Osteoblast (primary cell): ENCODE measurements around the gene N4BP3. TPM values are rescaled to one million over a fixed set of nuclear protein-coding genes. Genes with fewer than 3 reads are reported as not detected.
"Not testable (repeated sequence)": the region's sequence is repeated elsewhere in the genome, so short reads cannot be mapped to it uniquely, and the experiment has no call there.

Experiments
- DNase-seq: peaks from one replicate; pipeline ENCODE4 v3.0.0; 2011; ENCODE audit warnings: low spot score, mixed read lengths; ENCODE audit not compliant: insufficient read length; ENCODE audit errors: missing footprints
- H2AFZ ChIP-seq: 2 replicates; pipeline ENCODE4 v1.6.0; 2011; ENCODE audit warnings: mild to moderate bottlenecking, low read length
- H3K27ac ChIP-seq: 2 replicates; pipeline ENCODE4 v1.5.1; 2011; ENCODE audit warnings: mild to moderate bottlenecking, low read depth, low read length, moderate library complexity
- H3K27me3 ChIP-seq: 2 replicates; pipeline ENCODE4 v1.6.0; 2012; ENCODE audit warnings: mild to moderate bottlenecking, control low read depth, inconsistent platforms, low read length, moderate library complexity; ENCODE audit not compliant: insufficient read depth
- H3K36me3 ChIP-seq: 2 replicates; pipeline ENCODE4 v1.5.1; 2011; ENCODE audit warnings: mild to moderate bottlenecking, low read length, control low read depth, moderate library complexity; ENCODE audit not compliant: insufficient read depth
- H3K4me1 ChIP-seq: 2 replicates; pipeline ENCODE4 v1.5.1; 2011; ENCODE audit warnings: mild to moderate bottlenecking, low read length, control low read depth, moderate library complexity; ENCODE audit not compliant: insufficient read depth
- H3K4me2 ChIP-seq: 2 replicates; pipeline ENCODE4 v1.6.0; 2011; ENCODE audit warnings: mild to moderate bottlenecking, low read length; ENCODE audit not compliant: insufficient read depth
- H3K4me3 ChIP-seq: fragments of 200-600 bp; sonication (generic); 3 replicates; pipeline ENCODE4 v1.5.1; 2012; ENCODE audit warnings: mild to moderate bottlenecking, low read length, inconsistent platforms; ENCODE audit not compliant: insufficient read depth
- H3K79me2 ChIP-seq: 2 replicates; pipeline ENCODE4 v1.6.0; 2012; ENCODE audit warnings: mild to moderate bottlenecking, low read length, control low read depth, inconsistent platforms; ENCODE audit not compliant: insufficient read depth
- H3K9me3 ChIP-seq: 2 replicates; pipeline ENCODE4 v1.5.1; 2011; ENCODE audit warnings: low read depth, low read length, control low read depth
- H4K20me1 ChIP-seq: 2 replicates; pipeline ENCODE4 v1.6.0; 2012; ENCODE audit warnings: mild to moderate bottlenecking, low read length, control low read depth; ENCODE audit not compliant: insufficient read depth
- total RNA-seq: library from RNA; depleted of rRNA; stranded (reverse); fragments of >200 nt; gene quantifications from 2 replicates; pipeline ENCODE4 v1.2.3, GENCODE V29; 2012
- TF ChIP-seq, protein P1 (sequence below): IDR thresholded peaks from 2 replicates; pipeline ENCODE4 v1.5.1; 2011; ENCODE audit warnings: mild to moderate bottlenecking, low read depth, low read length, moderate library complexity; ENCODE audit errors: extremely low read depth

The N4BP3 gene
- total RNA-seq, 1 donor: under 0.01 TPM

DNA sequence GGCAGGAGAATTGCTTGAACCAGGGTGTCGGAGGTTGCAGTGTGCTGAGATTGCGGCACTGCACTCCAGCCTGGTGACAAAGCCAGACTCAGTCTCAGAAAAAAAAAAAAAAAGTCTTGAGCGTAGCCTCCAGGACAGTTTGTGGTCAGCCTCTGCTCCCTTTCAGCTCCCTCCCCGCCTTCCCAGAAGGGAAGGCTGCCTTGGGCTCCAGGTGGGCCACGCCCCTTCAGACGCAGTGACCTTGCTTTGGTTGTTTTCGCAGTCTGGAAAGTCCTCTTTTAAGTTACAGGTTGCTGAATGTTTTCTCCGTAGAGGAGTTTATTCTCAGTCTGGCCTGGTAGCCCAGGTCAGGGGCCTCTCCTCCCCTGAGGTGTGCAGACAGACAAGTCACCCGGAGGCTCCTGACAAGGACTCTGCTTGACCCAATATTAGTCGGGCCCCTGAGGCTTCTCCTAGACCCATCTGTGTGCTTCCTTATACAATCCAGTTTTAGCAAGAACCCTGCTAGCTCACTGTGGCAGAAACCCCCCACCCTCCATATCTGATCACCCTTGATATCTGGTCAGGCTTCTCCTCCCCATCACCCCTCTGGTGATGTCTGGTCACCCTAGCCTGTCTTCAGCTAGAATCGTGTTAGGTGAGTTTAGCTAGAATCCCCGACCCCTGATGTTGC lies 31.6 kb upstream of the N4BP3 start:
- Histone ChIP-seq H3K27ac (no peak overlapping the region), H3K36me3 (no peaks in the 10 kb centered on the region), H3K4me3 (no peak overlapping the region), H3K79me2 (no peaks in the 10 kb centered on the region), H2AFZ (no peak overlapping the region), H3K27me3 (peaks cover 35% of the 10 kb centered on the region), H3K4me2 (no peak overlapping the region), H4K20me1 (no peaks in the 10 kb centered on the region), H3K9me3 (no peaks in the 10 kb centered on the region), H3K4me1 (peaks cover 13% of the 10 kb centered on the region)
- DNase-seq: no peak
- TF ChIP-seq, protein P1, sequence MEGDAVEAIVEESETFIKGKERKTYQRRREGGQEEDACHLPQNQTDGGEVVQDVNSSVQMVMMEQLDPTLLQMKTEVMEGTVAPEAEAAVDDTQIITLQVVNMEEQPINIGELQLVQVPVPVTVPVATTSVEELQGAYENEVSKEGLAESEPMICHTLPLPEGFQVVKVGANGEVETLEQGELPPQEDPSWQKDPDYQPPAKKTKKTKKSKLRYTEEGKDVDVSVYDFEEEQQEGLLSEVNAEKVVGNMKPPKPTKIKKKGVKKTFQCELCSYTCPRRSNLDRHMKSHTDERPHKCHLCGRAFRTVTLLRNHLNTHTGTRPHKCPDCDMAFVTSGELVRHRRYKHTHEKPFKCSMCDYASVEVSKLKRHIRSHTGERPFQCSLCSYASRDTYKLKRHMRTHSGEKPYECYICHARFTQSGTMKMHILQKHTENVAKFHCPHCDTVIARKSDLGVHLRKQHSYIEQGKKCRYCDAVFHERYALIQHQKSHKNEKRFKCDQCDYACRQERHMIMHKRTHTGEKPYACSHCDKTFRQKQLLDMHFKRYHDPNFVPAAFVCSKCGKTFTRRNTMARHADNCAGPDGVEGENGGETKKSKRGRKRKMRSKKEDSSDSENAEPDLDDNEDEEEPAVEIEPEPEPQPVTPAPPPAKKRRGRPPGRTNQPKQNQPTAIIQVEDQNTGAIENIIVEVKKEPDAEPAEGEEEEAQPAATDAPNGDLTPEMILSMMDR: no peak

DNA sequence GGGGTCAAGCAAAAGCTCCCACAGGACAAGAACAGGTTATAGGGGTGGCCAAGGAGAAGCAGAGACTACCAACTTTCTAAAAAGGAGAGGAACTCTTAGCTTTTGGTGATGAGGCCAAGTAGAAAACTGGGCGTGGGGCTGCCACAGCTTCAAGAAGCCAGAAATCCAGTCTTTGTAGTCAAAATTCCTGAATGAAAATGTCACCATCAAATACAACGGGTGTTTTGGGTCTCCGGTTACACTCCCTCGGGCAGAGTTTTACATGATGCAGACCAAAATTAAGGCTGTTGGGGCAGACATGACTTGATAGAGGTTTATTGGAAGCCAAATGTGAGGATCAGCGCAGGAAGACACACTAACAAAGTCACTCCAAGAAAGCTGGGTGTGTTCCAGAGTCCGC lies 29.4 kb upstream of the N4BP3 start:
- H3K4me2 ChIP-seq: no peak overlapping the region
- no peaks in the 10 kb centered on the region for H3K9me3 ChIP-seq
- no peaks in the 10 kb centered on the region for H3K79me2 ChIP-seq
- TF ChIP-seq, protein P1: no peak
- H3K27ac ChIP-seq: no peak overlapping the region
- no peak for DNase-seq
- H3K27me3 ChIP-seq: peaks cover 35% of the 10 kb centered on the region
- H3K4me1 ChIP-seq: no peaks in the 10 kb centered on the region
- H2AFZ ChIP-seq: no peak overlapping the region
- no peaks in the 10 kb centered on the region for H4K20me1 ChIP-seq
- no peak overlapping the region for H3K4me3 ChIP-seq
- H3K36me3 ChIP-seq: no peaks in the 10 kb centered on the region

- Histone ChIP-seq H2AFZ (no peak overlapping the region), H4K20me1 (no peaks in the 10 kb centered on the region), H3K4me3 (no peak overlapping the region), H3K9me3 (no peaks in the 10 kb centered on the region), H3K27ac (no peak overlapping the region), H3K4me2 (no peak overlapping the region), H3K4me1 (no peaks in the 10 kb centered on the region), H3K36me3 (no peaks in the 10 kb centered on the region), H3K79me2 (no peaks in the 10 kb centered on the region), H3K27me3 (peaks cover 28% of the 10 kb centered on the region)
- no peak for DNase-seq
- TF ChIP-seq, protein P1: no peak
Observed at GRCh38 chr5:178085316-178085715, 28.0 kb upstream of the N4BP3 start.

GRCh38 chr5:178086266-178086665 lies 27.1 kb upstream of the N4BP3 start:
- Histone ChIP-seq H3K27ac (no peak overlapping the region), H3K27me3 (peaks cover 23% of the 10 kb centered on the region), H3K9me3 (no peaks in the 10 kb centered on the region), H4K20me1 (no peaks in the 10 kb centered on the region), H3K4me3 (no peak overlapping the region), H3K36me3 (no peaks in the 10 kb centered on the region), H3K79me2 (no peaks in the 10 kb centered on the region), H2AFZ (no peak overlapping the region), H3K4me2 (no peak overlapping the region), H3K4me1 (no peaks in the 10 kb centered on the region)
- DNase-seq: peak; percentile 80
- TF ChIP-seq, protein P1: no peak

- H3K27ac ChIP-seq, H2AFZ ChIP-seq, H3K4me3 ChIP-seq, H3K36me3 ChIP-seq, H3K4me1 ChIP-seq, DNase-seq, H3K9me3 ChIP-seq, H4K20me1 ChIP-seq, H3K79me2 ChIP-seq, H3K4me2 ChIP-seq: not testable (repeated sequence)
- H3K27me3 ChIP-seq: peaks cover 15% of the 10 kb centered on the region
Observed at GRCh38 chr5:178087199-178087598, 26.1 kb upstream of the N4BP3 start.
